Ammon's horn (tissue), 1 donor: ENCODE results near the gene CEP350.
"Not testable (repeated sequence)": the region's sequence is repeated elsewhere in the genome, so short reads cannot be mapped to it uniquely, and the experiment has no call there.

Experiments
- DNase-seq: peaks from one replicate; pipeline ENCODE4 v3.0.0-alpha.2; 2016; ENCODE audit warnings: low spot score

Gene CEP350

DNA sequence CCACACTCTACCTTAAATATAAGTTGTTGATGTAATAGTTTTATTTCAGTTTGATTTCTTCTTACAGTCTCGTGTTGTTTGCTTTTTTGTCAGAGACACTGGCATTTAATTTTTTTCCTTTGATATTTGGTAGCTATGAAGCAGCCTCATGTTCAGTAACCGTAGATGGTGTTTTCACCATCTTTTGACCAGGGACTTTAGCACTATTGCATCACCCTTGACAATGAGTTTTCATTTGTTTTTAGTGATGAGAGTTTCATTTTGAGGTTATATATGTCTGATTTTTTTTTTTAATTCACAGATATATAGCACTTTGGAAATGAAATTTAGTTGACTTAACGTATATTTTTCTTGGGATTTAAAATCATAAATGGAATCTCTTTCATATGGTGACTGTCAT, 36.2 kb downstream of the CEP350 start:
- no peak for DNase-seq

DNA sequence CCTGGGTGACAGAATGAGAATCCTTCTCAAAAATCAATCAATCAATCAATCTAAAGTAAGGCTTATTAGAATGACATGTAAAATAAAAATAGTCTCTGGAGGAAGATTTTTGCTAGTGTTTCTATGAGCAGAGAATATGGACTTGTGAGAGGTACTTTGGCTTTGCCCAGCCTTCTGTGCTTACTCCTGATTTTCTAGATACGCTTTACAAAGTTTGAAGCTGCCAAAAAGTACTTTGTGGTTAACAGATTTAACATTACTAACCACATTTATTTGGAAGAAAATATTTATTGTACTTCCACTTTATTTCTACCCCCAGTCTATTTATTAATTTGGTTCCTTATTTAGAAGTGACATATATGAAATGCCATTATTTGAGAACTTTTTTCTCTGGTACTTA, 41.0 kb downstream of the CEP350 start:
- no peak for DNase-seq

DNA sequence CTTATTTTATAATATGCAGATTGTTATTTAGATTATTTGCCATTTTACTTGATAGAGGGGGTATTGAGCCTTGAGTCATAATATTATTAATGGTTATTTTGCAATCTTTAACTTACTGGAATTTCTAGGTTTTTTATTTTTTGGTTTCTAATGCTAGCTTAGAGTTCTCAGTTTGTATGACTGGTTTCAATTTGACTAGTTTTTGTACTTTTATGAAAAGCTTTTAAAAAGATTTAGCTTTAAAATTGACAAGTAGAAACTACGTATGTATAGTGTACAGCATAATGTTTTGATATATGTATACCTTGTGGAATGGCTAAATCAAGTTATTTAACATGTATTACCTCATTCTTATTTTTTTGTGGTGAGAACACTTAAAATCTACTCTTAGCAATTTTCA, 41.5 kb downstream of the CEP350 start:
- DNase-seq: no peak

DNA sequence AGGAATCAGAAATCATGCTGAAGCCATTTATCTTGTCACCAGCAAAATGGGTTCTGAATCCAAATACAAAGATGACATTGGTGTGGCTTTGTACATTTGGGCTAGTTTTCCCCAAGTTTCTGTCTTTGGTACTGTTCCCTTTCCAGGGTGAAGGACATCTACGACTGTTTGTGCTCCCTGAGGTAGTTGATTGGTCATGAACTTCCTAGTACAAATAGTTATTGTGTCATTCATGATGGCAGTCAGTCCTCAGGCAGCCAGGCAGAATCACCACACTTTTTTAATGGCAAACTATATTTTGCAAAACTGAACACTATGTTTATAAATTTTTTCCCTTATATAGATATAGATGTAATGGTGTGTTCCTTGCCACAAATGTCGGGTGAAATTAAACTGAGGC, 46.0 kb downstream of the CEP350 start:
- DNase-seq: no peak

DNA sequence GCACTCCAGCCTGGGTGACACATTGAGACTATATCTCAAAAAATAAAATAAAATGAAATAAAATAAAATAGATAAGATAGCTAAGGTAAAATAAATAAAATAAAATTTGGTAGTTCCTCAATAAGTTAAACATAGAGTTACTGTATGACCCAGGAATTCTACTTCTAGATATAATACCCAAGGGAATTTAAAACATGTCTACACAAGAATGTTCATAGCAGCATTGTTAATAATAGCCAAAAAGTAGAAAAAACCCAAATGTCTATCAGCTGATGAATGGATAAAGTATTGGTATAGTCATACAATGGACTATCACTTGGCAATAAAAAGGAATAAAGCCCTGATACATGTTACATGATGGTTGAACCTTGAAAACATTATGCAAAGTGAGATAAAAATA, 47.8 kb downstream of the CEP350 start:
- no peak for DNase-seq

DNA sequence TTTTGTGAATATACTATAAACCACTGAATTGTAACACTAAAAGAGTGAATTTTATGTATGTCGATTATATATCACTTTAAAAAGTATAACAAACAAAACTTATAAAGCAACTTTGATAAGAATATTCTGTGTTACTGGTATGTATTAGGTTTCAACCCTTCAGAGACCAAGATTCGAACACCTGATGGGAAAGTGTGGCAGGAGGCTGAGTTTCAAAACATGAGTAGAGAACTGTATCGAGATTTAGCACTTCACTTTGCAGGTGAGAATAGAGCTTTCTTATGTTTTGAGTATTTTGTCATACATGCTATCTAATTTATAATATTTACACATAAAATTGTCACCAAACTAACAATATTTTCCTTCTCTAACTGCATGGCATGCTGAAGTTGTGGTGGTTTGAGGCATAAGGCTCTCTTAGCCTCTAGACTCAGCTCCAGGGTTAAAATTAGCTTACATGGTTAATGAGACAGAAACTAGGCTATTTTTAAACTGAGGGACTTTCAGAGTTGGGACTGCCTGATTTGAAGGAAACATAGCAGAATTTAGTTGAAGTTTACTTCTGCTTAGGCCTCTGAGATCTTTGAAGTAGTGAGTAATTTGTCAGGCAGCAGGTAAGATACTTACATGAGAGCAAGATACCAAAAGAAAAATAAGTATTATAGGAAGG, 48.6 kb downstream of the CEP350 start:
- no peak for DNase-seq

DNA sequence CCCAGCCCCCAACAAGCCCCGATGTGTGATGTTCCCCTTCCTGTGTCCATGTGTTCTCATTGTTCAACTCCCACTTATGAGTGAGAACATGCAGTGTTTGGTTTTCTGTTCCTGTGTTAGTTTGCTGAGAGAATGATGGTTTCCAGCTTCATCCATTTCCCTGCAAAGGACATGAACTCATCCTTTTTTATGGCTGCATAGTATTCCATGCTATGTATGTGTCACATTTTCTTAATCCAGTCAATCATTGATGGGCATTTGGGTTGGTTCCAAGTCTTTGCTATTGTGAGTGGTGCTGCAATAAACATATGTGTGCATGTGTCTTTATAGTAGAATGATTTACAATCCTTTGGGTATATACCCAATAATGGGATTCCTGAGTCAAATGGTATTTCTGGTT, 52.2 kb downstream of the CEP350 start:
- DNase-seq: not testable (repeated sequence)

DNA sequence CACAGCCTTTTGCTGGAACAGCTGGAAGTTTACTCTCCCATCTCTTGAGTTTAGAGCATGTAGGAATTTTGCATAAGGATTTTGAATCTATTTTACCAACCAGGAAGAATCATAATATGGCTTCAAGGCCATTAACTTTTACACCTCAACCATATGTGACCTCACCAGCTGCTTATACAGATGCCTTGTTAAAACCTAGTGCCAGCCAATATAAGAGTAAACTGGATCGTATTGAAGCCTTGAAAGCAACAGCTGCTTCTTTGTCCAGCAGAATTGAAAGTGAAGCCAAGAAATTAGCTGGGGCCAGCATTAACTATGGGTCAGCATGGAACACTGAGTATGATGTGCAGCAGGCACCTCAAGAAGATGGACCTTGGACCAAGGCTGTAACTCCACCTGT, 65.4 kb downstream of the CEP350 start:
- no peak for DNase-seq

DNA sequence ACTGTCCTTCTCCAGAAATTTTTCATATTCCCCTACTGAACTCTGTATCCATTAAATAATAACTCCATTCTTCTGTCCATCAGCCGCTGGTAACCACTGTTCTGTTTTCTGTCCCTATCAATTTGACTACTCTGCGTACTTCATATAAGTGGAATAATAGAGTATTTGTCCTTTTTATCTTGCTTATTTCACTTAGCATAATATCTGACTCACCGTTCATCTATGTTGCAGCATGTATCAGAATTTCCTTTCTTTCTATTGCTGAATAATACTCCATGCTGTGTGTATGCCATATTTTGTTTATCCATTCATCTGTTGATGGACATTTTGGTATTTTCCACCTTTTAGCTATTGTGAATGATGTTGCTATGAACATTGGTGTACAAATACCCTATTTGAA, 71.9 kb downstream of the CEP350 start:
- DNase-seq: no peak

DNA sequence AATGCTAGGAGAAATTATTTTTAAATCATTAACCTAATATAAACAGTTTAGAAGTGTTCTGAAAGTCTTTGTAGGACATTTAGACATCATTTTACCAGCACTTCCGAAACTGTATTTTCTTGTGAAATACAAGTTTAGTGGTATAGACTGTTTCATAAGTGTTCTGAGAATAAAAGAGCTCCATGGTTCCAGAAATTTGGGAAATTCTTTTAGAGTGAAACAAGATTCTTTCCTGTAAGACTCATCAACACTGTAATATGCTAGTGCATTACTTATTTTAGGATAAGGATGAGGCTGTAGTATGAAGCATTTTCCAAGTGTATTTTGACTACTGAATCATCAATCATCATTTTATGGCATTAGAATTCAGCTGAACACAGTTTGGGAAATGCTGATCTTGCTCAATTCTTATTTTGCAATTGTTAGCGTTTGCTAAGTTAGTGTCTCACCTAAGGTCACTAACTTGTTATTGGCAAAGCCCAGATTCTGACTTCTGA, 73.4 kb downstream of the CEP350 start:
- no peak for DNase-seq

DNA sequence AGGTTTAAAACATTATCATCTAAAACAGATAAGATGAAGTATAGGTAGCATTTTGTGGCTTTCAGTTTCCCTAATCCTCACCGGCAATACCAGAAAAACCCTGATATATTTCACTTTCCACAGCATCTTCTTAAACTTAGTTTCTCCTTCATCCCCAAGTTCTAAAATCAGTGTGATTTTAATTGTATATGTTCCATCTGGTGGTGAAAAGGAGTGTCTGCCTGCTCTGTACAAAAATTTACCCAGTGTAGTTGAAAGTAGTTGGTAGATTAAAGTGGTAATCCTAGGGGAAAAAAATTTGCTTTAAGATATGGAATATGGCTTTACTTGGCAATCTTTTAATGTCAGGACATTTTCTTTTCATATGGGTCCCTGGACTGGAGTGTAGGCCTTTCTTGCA, 74.3 kb downstream of the CEP350 start:
- DNase-seq: no peak

DNA sequence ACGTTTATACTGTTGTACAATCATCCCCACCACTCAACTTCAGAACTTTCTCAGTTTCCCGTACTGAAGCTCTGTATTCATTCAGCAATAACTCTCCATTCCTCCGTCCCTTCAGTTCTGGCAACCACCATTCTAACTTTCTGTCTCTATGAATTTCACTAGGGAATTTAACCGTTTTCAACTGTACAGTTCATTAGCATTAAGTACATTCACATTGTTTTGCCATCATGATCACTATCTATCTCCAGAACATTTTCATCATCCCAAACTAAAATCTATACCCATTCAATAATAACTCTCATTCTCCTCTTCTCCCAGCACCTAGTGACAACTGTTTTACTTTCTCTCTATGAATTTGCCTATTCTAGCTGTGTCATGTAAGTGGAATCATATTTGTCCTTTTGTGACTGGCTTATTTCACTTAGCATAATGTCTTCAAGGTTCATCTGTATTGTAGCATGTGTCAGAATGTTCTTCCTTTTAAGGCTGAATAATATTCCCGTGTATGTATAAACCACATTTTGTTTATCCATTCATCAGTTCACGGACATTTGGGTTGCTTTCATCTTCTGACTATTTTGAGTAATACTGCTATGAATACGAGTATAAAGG, 75.0 kb downstream of the CEP350 start:
- DNase-seq: no peak

DNA sequence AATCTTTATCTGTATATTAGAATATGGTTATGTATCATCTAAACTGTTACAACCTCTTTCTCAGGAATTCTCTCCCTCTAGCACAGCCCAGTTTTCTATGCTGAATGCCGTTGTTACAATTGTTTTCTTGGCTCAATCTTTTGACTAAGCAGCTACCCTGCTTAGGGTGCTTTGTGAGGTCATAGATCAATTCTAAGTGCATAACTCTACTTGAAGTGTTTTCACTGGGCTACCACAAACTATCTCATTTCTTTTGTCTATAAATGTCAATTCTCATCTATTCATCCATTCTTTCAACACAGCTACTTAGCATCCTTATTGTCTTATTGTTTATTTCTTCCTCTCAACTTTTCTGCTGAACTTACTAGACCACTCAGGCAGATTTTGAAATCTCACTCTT, 77.1 kb downstream of the CEP350 start:
- no peak for DNase-seq

DNA sequence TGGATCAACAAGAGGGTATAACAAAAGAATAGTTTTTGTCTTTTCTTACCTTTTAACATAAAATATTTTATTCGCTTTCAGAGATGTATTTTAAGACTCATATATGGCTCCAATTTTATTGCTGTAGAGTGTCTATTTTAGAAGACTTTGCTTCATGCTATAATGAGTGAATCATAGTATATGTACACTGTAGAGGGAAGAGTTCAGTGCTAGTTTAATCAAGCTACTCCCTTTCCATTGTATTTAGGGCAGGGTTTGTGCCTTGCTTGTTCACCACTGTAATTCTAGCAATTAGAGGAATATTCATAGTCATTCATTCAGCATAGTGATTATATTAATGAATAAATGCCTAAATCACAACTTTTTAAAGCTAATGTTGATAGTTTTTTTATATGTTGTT, 78.8 kb downstream of the CEP350 start:
- DNase-seq: no peak

DNA sequence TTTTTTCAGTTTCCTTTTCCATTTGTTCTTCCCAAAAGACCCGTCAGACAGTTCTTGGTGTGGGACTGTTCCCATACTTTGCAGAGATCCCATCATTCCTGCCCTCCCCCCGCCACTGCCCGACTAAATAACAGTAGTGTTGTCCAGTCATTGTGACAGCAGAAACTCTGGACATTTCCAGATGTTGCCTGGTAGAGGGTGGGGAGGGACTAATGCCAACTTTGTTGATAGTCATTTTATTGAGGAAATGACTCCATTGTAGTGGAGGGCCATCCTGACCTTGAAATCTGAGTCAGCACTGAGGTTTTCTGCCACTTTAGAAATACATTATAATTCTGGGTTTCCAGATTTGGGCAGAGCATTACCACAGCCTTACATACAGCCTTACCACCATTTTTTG, 85.4 kb downstream of the CEP350 start:
- peak; percentile 27 for DNase-seq

DNA sequence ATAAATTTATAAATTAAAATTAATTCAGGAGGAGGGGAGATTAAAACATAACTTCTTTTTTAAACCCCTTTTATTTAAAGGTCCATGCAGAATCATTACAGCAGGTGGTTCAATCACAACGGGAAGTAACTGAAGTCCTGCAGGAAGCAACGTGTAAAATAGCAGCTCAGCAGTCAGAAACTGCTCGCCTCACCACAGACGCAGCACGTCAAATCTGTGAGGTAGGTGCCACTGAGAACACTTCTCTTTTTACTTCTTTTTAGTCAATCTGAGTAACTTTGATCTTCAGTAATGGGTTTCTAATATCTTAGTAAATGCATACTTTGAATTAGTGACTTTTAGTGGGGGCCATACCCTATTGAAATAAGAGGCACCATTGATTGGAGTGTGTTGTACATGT, 87.0 kb downstream of the CEP350 start:
- no peak for DNase-seq

DNA sequence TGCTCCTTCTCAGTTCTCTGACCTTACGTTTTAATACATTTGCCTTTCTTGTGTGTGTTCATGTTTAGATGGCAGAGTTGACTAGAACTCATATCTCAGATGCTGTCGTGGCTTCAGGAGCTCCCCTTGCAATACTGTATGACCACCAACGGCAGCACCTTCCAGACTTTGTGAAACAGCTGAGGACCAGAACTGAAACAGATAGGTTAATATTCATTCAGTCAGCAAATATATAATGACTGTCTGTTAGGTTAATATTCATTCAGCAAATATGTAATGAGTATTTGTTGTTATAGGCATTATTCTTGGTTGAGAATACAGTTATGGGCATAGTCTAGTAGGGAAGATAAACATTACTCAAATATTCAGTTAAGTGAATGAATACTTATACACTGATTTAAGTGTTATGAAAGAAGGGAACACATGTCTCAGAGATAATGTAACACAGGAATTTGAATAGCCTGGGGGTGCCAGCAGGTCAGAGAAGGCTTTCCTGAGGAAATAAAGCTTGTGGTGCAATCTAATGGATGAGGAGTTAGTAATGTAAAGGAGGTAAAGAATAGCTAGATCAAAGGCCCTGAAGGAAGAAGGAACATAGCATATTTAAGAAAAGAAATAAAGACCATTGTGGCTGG, 88.5 kb downstream of the CEP350 start:
- DNase-seq: no peak

DNA sequence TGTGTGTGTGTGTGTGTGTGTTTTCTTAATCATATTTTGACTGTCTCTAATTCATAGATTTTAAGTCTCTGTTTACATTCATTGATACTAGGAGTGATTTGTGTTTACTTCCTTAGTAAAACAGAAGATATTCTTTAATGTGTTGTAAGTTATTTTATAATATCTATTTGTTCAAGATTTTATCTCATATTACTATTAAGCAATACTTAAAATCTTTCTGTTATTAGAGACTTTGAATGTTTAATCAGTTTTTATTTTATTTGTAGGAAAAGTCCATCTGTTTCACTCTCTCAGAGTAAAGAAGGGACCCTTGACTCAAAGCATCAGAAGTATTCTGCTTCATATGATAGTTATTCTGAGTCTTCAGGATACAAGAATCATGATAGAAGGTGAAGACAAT, 89.2 kb downstream of the CEP350 start:
- DNase-seq: no peak

DNA sequence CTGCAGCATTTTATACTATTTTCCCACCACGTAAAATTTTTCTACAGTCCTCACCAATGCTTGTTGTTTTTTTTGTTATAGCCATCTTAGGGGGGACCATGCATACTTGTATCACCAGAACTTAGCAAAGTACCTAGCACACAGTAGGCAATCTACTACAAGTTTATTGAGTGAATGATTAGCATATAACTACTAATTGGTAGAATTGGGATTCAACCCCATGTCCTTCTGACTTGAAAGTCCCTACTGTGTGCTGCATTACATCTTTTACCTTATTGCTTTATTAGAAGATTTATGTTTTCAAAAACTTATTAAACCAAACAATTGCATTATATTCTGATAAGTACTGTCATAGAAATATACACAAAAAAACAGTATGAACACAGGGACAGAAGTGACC, 92.1 kb downstream of the CEP350 start:
- DNase-seq: no peak

DNA sequence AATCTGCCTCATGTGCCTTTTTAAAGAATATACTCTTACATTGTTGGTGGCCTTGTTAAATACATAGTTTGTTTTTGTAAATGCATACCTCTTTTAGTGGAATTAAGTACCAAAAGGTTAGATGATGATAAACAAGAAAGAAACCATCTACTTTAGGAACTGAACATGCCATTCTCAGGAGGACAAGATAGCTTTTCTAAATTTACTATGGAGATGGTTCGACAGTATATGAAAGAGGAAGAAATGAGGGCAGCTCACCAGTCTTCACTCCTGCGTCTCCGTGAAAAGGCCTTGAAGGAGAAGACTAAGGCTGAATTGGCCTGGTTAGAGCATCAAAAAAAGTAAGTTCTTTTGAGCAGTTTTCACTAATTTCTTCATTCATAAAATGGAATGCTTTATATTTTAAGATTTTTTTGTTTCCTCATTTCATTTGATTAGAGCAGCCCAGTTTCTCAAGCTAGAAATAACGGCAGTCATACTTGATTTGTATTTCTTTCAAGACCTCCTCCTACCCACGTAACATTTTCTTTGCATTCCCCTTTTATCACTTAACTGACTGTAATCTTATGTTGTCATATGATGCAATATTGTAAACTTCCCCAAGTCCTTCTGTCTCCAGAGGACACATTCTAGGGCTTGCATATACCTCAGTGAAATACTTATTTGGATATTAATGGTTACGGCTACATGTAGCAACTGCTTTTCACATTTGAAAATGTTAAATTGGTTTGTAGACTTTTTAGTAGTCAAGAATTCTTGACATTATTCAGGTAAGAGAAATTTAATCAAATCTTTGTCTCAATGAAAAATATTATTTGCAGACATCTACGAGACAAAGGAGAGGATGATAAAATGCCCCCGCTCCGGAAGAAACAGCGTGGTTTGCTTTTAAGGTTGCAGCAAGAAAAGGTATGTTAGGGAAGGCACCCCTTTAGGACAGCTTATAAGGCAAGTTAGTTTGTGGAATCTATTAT, 99.3 kb downstream of the CEP350 start:
- DNase-seq: no peak

DNA sequence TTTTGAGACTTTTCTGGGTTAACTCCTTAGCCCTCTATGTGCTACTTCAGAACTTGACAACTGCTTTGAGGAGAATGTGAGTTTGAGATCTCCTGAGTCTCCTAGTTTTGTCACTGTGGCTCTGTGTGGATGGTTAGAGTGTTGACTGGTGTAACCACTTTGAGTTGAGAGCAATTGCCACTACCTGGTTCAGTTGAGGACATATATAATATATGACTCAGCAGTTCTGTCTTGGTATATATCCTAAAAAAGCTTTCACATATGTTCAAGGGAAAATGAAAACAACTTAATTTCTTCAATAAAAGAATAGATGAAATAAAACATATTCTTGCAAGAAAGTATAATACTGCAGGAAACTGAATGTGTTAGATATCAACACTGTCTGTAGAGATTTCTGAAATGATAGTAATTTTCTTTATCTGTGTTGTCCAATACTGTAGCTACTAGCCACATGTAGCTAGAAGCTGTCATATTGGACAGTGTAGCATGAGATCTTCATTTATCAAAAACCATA, 103.3 kb downstream of the CEP350 start:
- DNase-seq: no peak

DNA sequence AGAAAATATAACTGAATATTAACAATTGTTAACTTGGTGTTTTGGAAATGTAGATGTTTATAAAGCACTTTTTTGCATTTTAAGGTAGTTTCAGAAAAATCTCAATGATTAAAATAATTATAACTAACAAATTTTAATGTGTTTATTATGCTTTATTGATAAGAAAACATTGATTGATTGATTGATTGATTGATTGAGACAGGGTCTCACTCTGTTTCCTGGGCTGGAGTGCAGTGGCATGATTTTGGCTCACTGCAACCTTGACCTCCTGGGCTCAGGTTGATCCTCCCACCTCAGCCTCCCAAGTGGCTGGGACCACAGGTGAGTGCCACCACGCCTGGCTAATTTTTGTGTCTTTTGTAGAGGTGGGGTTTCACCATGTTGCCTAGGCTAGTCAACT, 106.4 kb downstream of the CEP350 start:
- DNase-seq: no peak
